SKM-1 treated with dmso at 0.1 percent for 144 hours (cell line): ENCODE results near the gene NKX2-3.
A peak's percentile ranks its signal among the peaks of the same experiment; 100 is the strongest.

Source experiments
- DNase-seq: peaks from one replicate; lab custom pipeline; 2025; ENCODE audit not compliant: unreplicated experiment; lab: John Stamatoyannopoulos, UW

NKX2-3 gene

DNA sequence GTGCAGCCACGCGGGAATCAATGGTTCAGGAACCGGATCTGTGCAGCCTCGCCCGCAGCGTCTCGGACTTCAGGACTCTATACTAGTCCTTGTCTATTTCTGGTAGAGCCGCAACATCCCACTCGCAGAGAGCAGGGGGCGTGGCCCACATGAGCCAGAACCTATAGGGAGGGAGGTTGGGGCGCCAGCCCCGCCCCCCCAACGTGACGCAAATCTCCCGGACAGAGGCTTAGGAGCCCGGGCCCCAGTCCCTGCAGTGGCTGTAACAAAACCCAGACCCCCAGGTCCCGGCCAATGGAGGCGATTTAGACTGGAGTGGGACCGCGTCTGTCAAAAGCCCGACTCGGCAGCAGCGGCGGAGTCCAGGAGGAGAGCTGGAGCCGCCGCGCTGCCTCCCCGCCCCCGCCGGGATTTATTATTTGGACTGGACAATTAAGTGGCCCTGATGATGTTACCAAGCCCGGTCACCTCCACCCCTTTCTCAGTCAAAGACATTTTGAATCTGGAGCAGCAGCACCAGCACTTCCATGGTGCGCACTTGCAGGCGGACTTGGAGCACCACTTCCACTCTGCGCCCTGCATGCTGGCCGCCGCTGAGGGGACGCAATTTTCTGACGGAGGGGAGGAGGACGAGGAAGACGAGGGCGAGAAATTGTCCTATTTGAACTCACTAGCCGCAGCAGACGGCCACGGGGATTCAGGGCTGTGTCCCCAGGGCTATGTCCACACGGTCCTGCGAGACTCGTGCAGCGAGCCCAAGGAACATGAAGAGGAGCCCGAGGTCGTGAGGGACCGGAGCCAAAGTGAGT, at the start of gene NKX2-3:
NKX2-3 (plus strand) TSS at position 256 of the 809 bp plus-strand sequence; CDS start at position 446, 190 bp downstream.
- DNase-seq = peak; percentile 96

DNA sequence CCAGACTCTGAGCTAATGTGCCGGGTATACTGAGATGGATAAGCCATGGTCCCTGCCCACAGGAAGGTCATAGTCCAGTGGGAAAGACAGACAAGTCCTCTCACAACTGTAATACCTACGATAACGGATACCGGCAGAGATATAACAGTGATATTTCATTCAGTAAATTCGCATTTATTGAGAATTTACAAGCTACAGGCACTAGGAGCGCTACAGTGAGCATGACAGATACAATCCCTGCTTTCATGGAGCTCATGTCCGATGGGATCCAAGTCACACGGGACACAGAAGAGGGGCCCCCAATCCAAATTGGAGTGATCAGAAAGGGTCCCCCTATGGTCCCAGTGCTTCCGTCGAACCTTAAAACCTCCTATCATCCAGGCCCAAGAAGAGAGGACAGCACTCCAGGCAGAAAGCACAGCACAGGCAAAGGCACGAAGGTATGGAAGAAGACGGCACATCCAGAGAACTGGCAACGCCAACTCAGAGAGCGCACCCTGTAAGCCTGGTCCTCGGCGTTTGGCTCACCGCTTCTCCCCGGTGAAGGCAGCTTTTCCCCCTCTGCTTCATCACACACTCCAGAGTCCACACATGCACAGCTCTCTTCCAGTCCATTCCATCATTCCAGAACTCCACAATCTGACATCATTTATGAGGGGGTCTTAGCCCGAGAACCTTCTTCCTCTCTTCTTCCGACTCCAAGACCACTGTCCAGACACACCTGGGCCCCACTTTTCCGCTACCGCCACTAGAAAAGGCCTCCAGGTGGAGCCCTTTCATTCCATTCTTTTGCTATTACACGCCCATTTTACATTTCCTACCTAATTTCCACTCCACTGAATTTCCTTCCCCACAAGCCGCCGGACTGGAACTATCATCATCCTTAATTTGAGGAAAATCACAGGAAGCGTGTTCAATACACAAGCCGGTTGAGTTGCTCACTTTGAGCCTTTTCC, 47.8 kb upstream of the NKX2-3 start:
- DNase-seq = no peak

DNA sequence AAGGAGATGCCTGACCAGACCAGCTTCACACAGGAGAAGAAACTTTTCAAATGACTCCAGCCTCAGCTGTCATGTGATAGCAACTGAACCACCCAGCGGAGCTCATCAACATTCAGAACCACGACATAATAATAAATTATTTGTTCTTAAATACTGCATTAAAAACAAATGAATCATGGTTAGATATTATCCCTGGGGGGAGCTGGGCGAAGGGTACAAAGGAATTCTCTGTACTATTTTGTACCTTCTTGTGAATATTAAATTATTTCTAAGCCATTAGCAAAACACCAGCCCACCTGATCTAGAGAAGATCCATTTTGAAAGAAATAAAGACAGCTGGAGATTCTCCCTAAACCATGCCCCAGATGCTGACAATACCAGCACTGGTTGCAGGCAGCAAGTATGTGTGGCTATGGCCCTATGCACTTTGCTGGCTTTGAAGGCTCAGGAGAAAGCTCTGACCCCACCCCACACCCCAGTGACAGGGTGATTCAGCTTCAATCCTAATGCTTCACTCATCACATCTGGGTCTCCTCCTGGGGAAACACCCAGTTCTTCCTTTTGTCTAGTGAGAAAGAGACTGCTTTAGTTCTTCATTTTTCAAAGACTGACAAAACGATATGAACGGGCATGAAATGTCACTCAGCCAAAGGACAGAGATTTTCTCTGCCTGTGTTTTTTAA, 45.5 kb upstream of the NKX2-3 start:
- no peak for DNase-seq

DNA sequence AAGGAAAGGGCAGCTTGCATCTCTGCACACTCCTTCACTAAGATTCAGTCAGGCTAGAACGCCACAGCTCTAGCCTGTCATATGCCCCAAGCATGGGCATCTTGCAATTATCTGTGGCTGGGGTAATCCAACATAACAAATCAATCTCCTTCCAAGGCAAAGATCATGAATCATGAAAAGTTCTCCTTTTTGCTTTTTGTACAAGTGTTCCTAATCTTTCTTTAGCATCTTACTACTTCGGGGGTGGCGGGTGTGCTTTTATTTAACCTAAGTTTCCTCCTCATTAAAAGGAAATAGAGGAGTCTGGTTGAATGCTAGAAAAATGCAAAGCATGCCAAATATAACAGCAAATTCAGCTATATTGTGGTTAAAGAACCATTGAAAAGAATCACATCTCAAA, 43.5 kb upstream of the NKX2-3 start:
- no peak for DNase-seq

DNA sequence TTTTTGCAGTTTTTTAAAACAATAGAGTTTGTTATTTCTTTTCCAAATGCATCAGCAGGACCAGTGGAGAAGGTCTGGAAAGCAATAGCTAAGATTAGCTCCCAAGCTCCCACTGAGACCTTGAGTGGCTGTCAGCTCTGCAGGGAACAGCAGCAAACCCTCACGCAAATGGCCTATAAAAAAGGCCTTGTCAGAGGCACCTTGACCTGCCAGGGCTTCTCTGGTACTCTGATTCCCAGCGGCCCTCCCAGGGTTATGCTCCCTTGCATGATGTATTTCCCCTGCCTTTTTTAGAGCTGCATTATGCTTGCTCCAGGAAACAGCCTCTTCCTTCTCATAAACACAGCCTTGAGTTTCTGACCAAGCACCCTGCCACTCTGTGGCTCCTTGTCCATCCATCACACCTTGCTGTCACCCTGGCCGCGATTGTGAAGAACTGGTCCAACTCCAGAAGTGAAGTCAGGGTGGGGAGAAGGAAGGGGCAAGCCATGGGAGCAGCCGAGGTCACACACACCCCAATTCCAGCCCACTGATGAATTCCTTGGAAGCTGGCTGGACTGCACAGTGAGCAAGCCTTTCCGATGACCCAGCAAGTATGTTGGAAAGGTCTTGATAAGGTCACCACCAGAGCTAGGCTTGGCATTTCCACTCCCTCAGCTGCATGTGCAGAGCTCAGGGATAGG, 35.3 kb upstream of the NKX2-3 start:
- no peak for DNase-seq

DNA sequence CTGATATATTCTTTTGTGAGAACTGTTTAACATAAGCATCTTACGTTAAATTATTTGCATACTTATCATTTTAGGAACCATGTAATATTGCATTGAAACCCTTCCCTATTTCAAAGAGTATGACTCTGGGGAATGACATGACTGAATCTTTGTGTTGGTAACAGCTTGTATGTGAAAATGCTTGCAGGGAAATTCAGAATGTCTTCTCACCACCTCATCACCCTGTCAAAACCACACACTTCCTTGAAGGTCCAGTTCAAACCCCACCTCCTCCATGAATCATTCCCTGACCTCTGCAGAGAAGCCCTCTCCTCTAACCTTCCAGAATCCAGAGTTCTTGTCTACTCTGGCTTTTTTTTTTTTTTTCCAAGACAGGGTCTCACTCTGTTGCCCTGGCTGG, 26.3 kb upstream of the NKX2-3 start:
- no peak for DNase-seq

DNA sequence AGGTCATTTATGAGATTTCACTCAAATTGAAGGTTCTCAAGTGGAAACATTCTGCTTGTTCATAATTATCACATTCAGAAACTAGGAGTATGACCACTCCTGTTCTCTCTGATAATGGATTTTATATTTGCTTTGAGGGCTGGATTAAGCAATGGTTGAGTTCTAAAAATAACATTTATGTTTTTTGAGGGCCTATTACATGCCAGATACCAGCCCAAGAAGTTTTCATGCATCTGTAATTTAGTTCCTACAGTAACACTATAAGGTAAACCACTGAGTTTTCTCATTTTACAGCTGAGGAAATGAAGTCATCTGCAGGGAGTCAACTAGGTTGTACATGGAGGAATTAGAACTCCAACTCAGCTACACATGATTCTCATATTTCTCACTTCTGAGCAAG, 25.5 kb upstream of the NKX2-3 start:
- no peak for DNase-seq

DNA sequence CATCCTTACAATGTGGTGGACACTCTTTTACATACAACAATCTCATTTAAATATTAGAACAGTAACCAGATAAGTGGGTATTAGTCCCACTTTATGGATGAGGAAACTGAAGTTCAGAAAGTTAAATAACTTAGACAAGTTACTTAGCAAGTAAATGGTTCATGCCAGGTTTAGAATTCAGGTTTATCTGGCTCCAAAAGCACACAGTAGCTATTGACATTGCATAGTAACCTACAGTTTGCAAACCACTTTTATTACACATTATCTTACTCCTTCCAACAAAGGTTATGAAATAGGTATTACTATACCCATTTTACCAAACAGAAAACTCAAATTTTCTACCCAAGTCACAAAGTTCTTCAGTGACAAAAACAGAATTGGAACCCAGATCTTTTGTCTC, 19.7 kb upstream of the NKX2-3 start:
- no peak for DNase-seq

DNA sequence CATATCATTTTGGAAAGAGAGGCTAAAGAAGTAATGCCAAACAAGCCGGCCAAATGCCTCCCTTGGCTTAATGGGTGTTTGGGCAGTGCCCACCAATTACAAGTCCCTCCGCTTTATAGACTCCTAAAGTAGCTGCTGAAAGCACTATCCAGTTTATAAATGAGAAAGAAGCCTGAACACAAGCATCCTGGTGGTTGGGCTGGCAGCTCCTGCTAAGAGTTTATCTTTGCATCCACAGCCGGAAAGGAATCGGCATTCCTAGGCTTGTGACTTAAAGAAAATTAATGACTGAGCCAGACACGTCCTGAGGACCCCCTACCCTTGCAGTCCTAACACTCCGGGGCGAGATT, 13.1 kb upstream of the NKX2-3 start:
- no peak for DNase-seq

DNA sequence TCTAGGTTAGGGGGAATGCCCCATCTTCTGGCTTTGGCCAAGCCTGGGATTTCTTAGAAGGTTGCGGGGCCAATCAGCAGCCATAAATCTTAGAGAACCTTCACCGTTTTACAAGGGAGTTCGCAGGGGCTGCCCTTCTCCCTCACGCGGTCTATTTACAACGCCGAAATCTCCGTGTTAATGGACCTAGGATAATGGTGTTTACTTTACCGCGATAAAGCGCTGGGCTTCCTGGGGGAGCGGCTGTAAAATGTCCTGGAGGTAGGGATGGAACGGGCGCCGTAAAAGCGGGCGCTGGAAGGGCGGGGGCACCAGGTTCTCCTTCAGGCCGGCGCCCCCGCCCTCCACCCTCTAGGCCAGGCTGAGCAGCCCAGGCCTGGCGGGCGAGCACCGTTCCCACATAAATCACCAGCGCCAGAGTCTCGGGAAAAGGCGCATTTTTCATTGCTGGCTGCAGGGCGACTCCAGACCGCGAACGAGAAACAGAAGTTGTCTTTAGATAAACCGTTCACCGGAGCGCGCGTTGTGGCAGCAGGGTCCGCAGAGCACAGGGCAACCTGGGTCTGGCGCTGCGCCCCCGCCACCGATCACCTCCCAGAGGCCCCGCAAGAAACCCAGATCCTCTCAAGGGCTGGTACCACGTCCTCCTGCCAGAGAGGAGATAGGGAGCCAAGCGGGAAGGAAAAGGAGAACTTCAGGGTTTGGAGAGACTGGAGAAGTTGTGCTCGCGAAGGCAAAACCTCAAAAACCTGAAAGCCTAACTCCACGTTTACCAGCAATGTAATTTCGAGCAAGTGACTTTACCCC, 12.5 kb upstream of the NKX2-3 start:
- no peak for DNase-seq

DNA sequence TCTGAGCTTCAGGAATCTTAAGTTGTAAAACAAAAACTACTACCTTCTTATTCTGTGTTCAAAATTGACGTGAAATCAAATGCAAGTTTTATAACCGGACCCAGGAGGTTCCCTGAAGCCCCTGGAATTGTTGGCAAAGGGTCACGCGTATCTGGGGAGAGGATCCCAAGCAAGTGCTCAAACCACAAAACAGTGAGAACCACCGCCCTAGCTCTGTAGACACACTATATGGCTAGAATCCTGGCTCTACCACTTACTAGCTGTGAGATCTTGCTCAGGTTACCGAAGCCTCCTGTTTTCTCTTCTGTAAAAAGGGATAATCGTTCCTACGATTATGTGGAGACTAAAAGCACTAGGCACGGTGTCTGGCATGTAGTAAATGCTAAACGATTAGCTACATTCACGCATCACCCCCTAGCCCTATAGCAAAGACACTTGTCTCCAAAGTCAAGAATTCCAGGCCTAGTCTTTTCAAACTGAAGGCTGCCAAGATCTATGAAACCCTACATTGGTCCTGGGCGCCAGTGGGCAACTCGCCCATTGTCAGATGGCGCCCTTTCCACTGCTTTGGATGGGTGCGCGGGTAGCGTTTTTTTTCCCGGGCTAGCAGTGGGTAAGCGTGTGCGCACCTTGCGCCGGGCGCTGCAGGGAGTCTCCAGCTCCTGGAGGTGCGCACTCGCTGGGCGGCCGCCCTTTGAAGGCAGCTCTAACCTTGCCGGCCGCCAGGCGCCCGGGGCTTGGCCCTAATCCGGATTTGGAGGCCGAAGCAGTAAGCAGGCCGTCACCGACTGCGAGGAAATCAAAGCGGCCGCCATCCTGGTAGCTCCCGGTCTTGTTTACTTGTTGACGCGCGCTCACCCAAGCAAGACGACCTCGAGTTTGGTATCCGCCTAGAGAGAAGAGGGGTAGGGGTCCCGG, 11.6 kb upstream of the NKX2-3 start:
- DNase-seq = no peak

DNA sequence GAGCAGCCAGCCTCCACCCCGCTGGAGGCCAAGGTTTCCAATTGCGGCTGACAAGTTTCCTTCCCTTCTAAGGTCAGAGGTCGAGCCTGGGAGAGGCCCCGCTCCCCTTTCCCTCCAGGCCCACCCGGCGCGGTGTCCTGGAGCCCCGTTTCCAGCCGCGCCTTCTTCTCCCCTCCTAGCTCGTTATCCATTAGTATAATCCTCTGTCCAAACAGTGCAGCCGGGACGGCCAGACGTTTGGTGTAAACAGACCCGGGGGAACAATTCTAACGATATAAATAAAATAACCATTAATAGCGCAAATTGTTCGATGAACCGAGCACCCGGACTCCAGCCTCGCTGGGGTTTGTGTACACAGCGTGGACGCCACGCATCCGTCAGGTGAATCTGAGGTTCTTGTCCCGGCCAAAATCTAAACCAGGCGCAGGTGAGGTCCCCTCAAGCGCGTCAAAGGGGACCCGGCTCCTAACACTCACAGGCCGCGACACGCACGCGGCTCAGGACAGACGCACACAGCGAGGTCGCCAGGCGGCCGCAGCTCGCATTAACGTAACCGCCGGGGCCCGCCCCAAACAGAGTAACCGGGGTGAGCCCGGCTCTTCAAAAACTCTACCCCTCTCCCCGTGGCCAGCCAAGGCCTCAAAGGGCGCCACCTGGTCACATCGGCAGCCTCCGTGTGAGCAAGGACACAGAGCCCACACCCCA, 10.8 kb upstream of the NKX2-3 start:
- DNase-seq = no peak

DNA sequence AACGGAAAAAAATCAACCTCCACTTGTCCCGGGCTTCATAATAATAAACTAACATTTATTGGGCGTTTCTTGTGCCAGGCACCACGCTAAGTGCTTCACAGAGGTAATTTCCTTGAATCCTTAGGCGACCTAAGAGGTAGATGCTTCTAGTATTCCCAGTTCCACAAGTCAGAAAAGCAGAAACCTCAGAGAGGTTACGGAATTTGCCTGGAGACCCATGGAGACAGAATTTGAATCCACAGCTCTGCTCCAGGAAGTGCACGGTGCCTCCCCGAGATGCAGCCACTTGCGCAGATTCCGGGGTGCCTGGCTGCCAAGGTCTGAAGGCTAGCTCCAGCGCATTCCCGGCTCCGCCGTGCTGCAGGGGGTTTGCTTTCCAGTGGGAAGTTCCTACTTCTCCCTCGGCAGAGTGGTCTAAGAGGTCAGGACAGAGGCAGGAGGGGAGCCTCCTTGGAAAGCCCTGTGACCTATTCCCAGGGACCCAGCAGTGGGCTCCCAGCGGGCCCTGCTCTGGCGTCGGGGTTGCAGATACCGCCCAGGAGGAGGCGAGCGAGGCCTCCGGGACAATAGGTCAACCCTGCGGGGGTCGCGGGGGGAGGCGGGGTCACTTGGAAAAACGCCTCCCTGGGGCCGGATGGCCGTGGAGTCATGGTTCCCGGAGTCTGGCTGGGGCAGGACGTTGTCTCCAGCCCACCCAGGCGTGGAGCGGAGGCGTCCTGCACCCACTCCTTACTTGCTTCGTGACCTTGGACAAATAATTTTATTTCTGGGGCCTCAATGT, 10.1 kb upstream of the NKX2-3 start:
- DNase-seq = no peak

DNA sequence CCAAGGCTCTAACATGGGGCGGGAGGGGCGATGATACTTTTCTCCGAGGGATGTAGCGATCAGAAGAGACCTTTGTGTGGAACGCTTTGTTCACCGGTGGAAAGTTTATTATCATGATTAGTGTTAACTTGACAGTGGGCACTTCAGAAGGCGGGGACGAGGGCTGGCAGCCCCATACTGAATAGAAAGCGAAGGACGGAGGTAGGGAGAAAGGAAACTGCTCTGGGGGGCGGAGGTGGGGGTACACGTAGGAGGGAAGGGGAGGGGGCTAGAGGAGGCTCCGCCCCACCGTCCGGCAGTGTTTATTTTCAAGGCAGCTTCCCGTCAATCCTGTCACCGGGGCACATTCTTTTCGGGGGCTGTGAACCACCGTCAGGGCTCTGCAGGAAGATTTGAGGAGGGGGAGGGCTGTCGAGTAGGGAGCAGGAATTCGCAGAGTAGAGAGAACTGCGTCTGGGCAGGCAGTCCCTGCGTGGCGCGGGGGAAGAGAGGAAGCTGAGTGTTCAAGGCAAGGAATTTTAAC, 9.4 kb upstream of the NKX2-3 start:
- DNase-seq = no peak

DNA sequence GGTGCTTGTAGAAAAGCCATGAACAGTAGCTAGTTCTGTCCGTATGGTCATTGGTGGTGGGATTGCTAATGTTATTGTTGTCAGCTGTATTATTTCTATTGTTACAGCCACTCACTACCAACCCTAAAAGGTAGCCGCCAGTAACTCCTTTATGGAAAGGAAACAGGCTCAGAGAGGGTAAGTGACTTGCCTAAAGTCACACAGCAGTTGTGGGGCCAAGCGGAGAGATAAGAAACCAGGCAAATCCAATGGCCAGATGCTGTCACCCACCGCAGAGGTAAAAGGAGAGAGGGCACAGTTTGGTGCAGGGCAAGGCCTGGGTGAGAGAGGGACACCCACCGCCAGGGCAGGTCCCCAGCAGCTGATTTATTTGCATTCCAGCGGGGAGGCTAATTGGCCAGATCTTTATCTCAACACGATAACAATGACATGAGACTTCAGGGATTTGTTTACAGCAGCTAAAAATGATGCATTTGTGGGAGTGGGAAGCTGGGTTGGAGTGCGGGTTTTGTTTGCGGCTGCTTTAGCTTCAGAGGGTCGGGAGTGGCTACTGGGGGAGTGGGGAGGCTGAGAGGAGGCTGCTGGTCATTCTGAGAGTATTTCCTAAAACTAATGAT, 8.6 kb upstream of the NKX2-3 start:
- DNase-seq = no peak

DNA sequence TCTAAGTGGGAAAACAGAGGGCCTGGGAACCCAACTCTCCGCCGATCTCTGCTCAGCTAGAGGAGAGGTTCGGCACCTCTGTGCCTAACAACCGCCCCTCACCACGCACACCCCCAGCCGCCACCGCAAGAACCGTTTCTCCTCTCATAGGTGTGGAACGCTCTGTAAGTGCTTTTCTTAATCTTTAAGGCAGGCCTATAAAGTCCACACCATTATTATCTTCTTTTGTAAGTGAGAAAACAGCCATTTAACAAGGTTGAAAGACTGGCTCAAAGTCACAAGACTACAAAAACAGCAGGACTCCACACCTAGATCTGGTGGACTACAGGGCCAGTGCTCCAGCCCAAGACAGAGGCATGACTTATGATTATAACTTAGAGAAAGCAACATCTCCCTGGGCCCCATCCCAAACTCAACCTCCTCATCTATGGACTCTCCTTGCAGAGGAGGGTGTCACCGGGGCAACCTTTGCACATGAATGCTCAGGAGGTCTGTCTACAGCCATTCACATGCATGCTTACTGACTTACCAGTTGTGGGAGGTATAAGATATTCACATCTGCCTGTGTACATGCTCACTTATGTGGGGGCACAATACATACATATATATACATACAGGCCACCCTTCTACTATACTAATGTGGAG, 7.9 kb upstream of the NKX2-3 start:
- no peak for DNase-seq

DNA sequence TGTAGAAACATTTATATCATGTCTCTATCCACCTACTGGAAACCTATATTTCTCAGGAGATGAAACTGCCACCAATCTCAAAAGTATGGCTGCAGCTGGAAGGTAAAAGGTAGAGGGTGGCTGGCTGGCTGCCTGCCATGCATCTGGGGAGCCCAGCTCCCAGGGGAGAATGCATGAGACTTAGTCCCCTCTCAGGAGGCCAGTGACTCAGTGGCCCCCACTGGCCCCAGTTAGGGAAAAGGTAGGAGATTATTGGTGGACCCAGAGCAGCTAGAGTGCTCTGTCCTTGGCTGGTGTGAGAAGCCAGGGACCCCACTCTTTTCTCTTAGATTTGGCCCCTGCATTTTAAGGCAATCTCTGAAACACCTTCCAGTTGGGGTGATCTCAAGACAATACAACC, 6.8 kb upstream of the NKX2-3 start:
- DNase-seq = no peak
